IPS-18c (cell line): ENCODE data around the gene CHI3L1.

Source experiments
- H3K4me3 ChIP-seq: 2 replicates; pipeline ENCODE4 v1.7.0; 2013; ENCODE audit warnings: low read depth, mild to moderate bottlenecking, low read length, moderate library complexity; ENCODE audit not compliant: insufficient read depth
- H3K9me3 ChIP-seq: one replicate; pipeline ENCODE4 v1.6.1; 2013; ENCODE audit warnings: mild to moderate bottlenecking, low read length, moderate library complexity; ENCODE audit not compliant: control insufficient read depth, insufficient read depth

The CHI3L1 gene

GRCh38 chr1:203150511-203151297 lies 35.8 kb downstream of the CHI3L1 start:
- H3K9me3 ChIP-seq = no peaks in the 10 kb centered on the region
- no peak overlapping the region for H3K4me3 ChIP-seq

DNA sequence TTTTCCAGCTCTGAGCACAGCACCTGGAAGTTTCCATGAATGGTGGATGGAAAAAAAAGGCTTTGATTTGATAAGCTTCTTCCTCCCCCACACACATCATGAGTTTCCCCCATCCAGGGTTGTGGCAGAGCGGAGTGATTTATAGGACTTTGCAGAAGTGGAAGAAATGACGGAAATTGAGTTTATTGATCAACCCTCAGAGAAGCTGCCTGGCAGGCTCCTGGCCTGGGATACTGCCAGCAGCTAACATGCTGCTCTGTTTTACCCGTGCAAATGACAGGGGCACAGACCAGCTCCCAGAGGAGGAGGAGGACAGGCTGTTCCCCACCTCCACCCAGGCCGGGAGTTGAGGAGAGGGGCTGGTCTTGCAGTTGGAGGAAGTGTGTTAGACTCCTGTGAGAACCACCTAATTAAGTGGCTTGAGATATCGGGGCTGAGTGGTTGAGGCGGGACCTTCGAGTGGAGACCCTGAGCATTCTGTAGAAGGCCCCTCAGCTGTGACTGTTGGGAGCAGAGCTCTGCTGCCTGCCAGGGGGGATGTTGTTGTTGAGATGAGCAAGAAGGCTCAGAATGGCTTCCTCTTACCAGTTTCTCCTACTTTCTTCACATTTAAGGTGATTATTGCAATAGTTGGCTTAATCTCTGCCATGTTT lies 37.2 kb downstream of the CHI3L1 start:
- no peak overlapping the region for H3K4me3 ChIP-seq
- no peaks in the 10 kb centered on the region for H3K9me3 ChIP-seq

- Histone ChIP-seq H3K4me3 (no peak overlapping the region), H3K9me3 (no peaks in the 10 kb centered on the region)
Measured at GRCh38 chr1:203148579-203148978, 37.9 kb downstream of the CHI3L1 start.

DNA sequence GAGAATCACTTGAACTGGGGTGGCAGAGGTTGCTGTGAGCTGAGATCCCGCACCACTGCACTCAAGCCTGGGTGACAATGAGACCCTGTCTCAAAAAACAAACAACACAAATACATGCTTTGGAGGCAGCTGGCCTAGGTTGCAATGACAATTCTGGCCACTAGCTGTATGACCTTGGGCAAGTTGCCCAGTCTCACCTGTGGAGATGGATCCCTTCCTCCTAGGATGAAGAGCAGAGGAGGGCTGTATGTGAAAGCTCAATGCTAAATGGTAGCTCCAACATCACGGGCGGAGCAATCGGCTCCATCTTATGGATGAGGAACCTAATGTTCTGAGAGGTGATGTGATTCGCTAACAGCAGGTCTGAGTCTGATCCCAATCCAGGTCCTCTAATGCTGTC lies 38.4 kb downstream of the CHI3L1 start:
- H3K4me3 ChIP-seq = no peak overlapping the region
- no peaks in the 10 kb centered on the region for H3K9me3 ChIP-seq

DNA sequence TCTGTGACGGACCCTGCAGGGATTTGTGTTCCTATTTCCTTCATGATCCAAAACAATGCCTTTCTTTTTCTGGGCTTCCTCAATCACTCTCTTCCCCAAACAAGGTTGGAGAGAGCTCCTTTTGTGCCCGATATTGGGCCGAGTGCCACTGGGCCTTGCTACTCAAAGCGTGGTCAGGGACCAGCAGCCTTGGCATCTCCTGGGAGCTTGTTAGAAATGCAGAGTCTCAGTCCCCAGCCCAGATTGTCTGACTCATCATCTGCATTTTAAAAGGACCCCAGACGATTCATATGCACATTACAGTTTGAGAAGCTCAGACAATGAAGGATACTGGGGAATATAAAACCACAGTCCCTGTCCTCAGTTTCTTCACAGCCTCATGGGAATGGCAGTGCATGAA lies 39.1 kb downstream of the CHI3L1 start:
- H3K9me3 ChIP-seq = no peaks in the 10 kb centered on the region
- no peak overlapping the region for H3K4me3 ChIP-seq

- Histone ChIP-seq H3K4me3 (no peak overlapping the region), H3K9me3 (no peaks in the 10 kb centered on the region)
Measured at GRCh38 chr1:203146537-203146936, 40.0 kb downstream of the CHI3L1 start.

GRCh38 chr1:203146042-203146369 lies 40.5 kb downstream of the CHI3L1 start:
- Histone ChIP-seq H3K4me3 (no peak overlapping the region), H3K9me3 (no peaks in the 10 kb centered on the region)

DNA sequence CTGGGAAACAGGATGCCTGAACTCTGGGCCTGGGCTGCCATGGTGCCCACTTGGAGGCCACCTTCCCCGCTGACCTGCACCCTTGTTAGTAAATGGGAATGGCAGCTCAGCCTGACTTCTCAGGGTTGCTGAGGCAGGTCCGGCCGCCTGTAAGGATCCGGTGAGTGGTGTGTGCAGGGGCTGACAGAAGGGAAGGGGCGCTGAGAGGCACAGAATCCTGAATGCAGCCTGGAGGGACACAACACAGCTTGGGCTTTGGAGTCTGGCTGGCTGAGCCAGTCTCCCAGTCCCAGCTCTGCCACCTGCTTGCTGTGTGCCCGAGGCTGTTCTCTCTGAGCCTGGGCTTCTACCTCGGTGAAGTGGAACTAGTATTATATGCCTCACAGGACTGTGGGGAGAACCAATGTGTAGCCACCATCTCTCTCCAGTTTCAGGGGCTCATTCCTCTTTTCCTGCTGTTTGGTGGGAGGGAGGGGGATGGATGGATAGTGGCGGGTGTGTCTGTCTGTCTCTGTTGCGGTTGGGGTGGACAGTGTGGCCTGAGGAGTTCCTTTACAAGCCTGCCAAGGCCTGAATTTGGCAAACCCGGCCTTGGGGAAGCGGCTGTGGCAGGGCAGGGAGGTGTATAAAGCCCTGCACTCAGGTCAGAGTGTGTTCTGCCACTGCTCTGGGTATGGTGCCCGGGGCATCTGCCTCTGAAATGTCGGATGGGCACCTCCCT lies 41.0 kb downstream of the CHI3L1 start:
- no peaks in the 10 kb centered on the region for H3K9me3 ChIP-seq
- H3K4me3 ChIP-seq = no peak overlapping the region

DNA sequence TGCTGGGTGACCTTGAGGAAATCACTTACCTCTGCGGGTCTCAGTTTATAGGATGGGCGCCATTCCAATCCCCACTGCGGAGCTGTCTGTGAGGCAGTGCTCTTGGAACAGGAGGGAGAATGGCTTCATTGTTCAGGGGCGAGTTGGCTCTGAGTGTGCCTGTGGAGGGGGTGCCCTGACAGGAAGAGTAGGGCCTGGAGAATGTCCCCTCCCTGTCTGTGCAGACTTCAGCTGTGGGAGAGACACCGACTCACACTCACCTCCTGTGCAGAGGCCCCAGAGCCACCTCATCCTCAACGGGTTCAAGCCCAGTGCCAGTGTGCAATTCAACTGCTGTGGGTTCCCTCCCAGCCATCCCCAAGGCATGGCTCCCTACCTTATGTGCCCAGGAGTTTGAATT lies 41.8 kb downstream of the CHI3L1 start:
- H3K9me3 ChIP-seq = no peaks in the 10 kb centered on the region
- no peak overlapping the region for H3K4me3 ChIP-seq

GRCh38 chr1:203143641-203144040 lies 42.9 kb downstream of the CHI3L1 start:
- Histone ChIP-seq H3K9me3 (no peaks in the 10 kb centered on the region), H3K4me3 (no peak overlapping the region)

DNA sequence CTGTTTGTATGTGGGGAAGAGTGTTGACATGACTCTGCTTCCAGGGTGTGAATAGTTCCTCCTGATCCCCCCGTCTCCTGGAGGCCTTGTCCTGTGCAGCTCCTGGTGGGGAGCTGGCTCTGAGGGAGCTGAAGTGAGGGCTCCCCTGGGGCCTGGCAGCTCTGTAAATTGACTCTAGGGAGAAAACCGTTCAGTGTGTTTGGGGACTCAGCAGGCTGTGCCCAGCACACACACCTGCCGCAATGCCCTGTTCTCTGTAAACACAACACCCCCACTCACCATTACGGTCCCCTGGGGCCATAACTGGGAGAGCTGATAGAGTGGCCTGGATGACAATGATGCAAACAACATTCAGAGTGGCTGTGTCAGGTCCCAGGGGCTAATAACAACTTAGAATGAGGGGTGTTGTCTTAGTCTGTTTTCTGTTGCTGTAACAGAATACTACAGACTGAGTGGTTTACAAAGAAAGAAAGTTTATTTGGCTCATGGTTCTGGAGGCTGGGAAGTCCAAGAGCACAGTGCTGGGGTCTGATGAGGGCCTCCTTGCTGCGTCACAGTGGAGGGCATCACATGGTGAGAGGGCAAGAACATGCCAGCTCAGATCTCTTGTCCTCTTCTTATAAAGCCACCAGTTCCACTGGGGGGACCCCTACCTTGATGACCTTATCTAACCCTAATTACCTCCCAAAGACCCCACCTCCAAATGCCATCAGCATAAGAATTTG lies 43.7 kb downstream of the CHI3L1 start:
- Histone ChIP-seq H3K4me3 (no peak overlapping the region; the same call in 1 of the 2 replicates), H3K9me3 (no peaks in the 10 kb centered on the region)

DNA sequence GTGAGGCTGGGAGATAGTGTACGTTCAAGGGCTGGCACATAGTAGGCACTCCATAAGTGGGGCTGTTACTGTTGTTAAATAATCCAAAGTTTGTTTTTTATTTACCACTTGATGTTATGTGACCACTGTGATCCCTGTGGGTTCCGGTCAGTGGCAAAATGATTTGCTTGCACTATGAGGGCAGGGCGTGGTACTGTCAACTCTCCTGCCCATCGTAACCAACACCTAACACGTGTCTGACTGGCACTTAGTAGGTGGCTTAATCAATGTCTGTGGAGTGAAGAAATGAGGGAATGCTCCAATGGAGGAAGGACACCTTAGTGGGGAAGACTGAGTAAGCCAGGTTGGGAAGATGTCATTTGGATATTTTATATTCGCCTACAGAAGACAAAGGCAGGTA lies 44.4 kb downstream of the CHI3L1 start:
- H3K9me3 ChIP-seq = no peaks in the 10 kb centered on the region
- no peak overlapping the region for H3K4me3 ChIP-seq

GRCh38 chr1:203140743-203141520 lies 45.6 kb downstream of the CHI3L1 start:
- Histone ChIP-seq H3K4me3 (no peak overlapping the region), H3K9me3 (no peaks in the 10 kb centered on the region)

DNA sequence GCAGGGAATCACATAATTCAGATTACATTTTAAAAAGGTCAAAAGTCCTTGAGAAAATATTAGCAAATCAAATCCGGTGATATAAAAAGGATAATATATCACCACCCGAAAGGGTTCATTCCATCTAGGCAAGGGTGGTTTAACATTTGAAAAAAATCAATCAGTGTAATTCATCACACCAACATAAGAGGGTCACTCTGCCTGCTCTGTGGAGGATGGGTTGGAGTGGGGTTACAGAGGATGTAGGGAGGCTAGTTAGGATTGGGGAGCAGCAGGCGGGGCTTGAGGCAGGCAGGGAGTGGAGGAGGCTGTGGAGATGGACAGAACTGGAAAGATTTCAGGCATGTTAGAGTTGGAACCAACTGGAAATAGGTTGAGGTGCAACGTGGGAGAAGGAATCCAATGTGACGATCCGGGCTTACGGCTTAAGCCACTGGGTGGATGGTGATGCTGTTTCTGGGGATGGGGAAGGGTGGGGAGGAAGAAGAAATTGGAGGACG lies 46.5 kb downstream of the CHI3L1 start:
- Histone ChIP-seq H3K4me3 (no peak overlapping the region), H3K9me3 (no peaks in the 10 kb centered on the region)

DNA sequence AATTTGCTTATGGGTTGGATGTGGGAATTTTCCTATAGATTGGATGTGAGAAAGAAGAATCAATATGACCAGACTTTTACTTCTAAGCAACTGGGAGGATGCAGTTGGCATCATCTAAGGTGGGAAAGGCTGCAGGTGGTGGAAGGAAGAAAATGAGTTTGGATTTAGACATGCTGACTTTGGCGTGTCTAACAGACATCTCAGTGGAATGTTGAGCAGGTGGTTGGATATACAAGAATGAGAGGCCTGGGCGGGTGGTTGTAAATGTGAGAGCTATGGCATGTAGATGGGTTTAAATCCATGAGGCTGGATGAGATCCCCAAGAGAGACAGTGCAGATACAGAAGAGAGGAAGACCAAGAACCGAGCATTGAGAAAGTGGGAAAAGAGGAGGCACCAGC lies 48.4 kb downstream of the CHI3L1 start:
- Histone ChIP-seq H3K4me3 (no peak overlapping the region), H3K9me3 (no peaks in the 10 kb centered on the region)

- H3K4me3 ChIP-seq = no peak overlapping the region
- H3K9me3 ChIP-seq = no peaks in the 10 kb centered on the region
Measured at GRCh38 chr1:203137324-203137723, 49.2 kb downstream of the CHI3L1 start.
